Endothelial cell of umbilical vein (primary cell): ENCODE data around the gene FARP1. TPM values are rescaled to one million over a fixed set of nuclear protein-coding genes. Genes with fewer than 3 reads are reported as not detected.

Experiments
- BruUV-seq: library from RNA; stranded (reverse); fragments of 400-500 nt; replicated peaks from 2 replicates; lab custom pipeline; 2021; lab: Mats Ljungman, UMichigan
- CTCF ChIA-PET: fragments of 300-600, 350-600 bp; sonication (Branson Sonifier 250); formaldehyde crosslinking; loops from one replicate; lab custom pipeline; 2021; ENCODE audit warnings: antibody characterized with exemption, inconsistent platforms; lab: Charles Lee
- POLR2A ChIA-PET: fragments of 300-600, 350-600 bp; sonication (Branson Sonifier 250); formaldehyde crosslinking; loops from one replicate; lab custom pipeline; 2021; ENCODE audit warnings: antibody characterized with exemption, inconsistent platforms; lab: Charles Lee
- DNase-seq: peaks from one replicate; pipeline ENCODE4 v3.0.0-alpha.2; 2011; ENCODE audit warnings: low read depth, low spot score
- FAIRE-seq: peaks from 2 replicates; lab custom pipeline; 2011; peaks lifted over from hg19 to GRCh38; lab: Jason Lieb, UNC
- H2AFZ ChIP-seq: 2 replicates; pipeline ENCODE4 v1.6.0; 2012; ENCODE audit warnings: low read depth, low read length, control low read depth, inconsistent platforms
- H3K27ac ChIP-seq: 2 replicates; pipeline ENCODE4 v1.5.1; 2011; ENCODE audit warnings: low read depth, mild to moderate bottlenecking, control low read depth, low read length, moderate library complexity; ENCODE audit not compliant: insufficient read depth
- H3K27me3 ChIP-seq, 2 experiments: 2 replicates each; pipeline versions ENCODE4 v1.6.0 to v1.6.1; 2011; ENCODE audit warnings: low read length in 2 of 2, mixed read lengths in 1 of 2; ENCODE audit not compliant: control insufficient read depth in 2 of 2, insufficient read depth in 2 of 2
- H3K36me3 ChIP-seq, 2 experiments: 2 replicates in 1 of 2; 3 replicates in 1 of 2; pipeline ENCODE4 v1.5.1; 2011; ENCODE audit warnings: low read length in 2 of 2, mild to moderate bottlenecking in 1 of 2, moderate library complexity in 1 of 2; ENCODE audit not compliant: control insufficient read depth in 2 of 2, insufficient read depth in 2 of 2; ENCODE audit errors: extremely low read depth in 1 of 2
- H3K4me1 ChIP-seq: 3 replicates; pipeline ENCODE4 v1.5.1; 2011; ENCODE audit warnings: mild to moderate bottlenecking, low read length; ENCODE audit not compliant: control insufficient read depth, insufficient read depth; ENCODE audit errors: extremely low read depth
- H3K4me2 ChIP-seq: 2 replicates; pipeline ENCODE4 v1.6.1; 2011; ENCODE audit warnings: low read length, control low read depth, mixed read lengths; ENCODE audit not compliant: insufficient read depth
- H3K4me3 ChIP-seq, 3 experiments: fragments of 200-600 bp in 1 of 3; sonication (generic), shearing (Covaris generic) in 1 of 3; replicated peaks in 1 of 3; 2 replicates each; pipeline ENCODE4 v1.5.1; 2011 to 2016; ENCODE audit warnings: control low read depth in 3 of 3, low read length in 3 of 3, mild to moderate bottlenecking in 2 of 3, inconsistent platforms in 1 of 3, low read depth in 1 of 3, moderate library complexity in 1 of 3; ENCODE audit not compliant: insufficient read depth in 1 of 3
- H3K79me2 ChIP-seq: 2 replicates; pipeline ENCODE4 v1.6.0; 2012; ENCODE audit warnings: low read length, inconsistent platforms; ENCODE audit not compliant: control insufficient read depth, insufficient read depth
- H3K9ac ChIP-seq: replicated peaks from 2 replicates; pipeline ENCODE3; 2011; ENCODE audit warnings: low read length, control low read depth; ENCODE audit not compliant: insufficient read depth; ENCODE audit errors: extremely low read depth
- H3K9me1 ChIP-seq: replicated peaks from 3 replicates; pipeline ENCODE4 v1.6.0; 2011; ENCODE audit warnings: mild to moderate bottlenecking, low read length; ENCODE audit not compliant: control insufficient read depth, insufficient read depth; ENCODE audit errors: extremely low read depth
- H3K9me3 ChIP-seq: replicated peaks from 2 replicates; pipeline ENCODE4 v1.5.1; 2012; ENCODE audit warnings: low read length, inconsistent platforms; ENCODE audit not compliant: control insufficient read depth, insufficient read depth
- H4K20me1 ChIP-seq: replicated peaks from 2 replicates; pipeline ENCODE3; 2011; ENCODE audit warnings: mild to moderate bottlenecking, low read length; ENCODE audit not compliant: control insufficient read depth, insufficient read depth; ENCODE audit errors: extremely low read depth
- CTCF ChIP-seq, 2 donors: IDR thresholded peaks; 1 replicate in 1 of 2; 2 replicates in 1 of 2; pipeline ENCODE4 v1.5.1; 2011; ENCODE audit warnings: low read length in 2 of 2, mild to moderate bottlenecking in 2 of 2, moderate library complexity in 2 of 2, control low read depth in 1 of 2, inconsistent platforms in 1 of 2, low read depth in 1 of 2; ENCODE audit not compliant: insufficient read depth in 1 of 2; ENCODE audit errors: extremely low read depth in 1 of 2
- EZH2 ChIP-seq: IDR thresholded peaks from 2 replicates; pipeline ENCODE4 v1.6.1; 2012; ENCODE audit warnings: borderline replicate concordance, low read depth, mild to moderate bottlenecking, moderate library complexity, low read length, inconsistent platforms; ENCODE audit not compliant: severe bottlenecking
- JUN ChIP-seq: IDR thresholded peaks from 2 replicates; pipeline ENCODE4 v1.6.1; 2011; ENCODE audit warnings: borderline replicate concordance, low read depth; ENCODE audit not compliant: insufficient read length, insufficient read depth
- MAX ChIP-seq: IDR thresholded peaks from 2 replicates; pipeline ENCODE4 v1.6.1; 2011; ENCODE audit not compliant: insufficient read depth, insufficient read length
- MYC ChIP-seq: IDR thresholded peaks from one replicate; pipeline ENCODE4 v1.6.1; 2011; ENCODE audit warnings: mild to moderate bottlenecking, low read depth, low read length
- POLR2AphosphoS5 ChIP-seq: IDR thresholded peaks from 2 replicates; pipeline ENCODE4 v1.6.1; 2012; ENCODE audit warnings: low read depth, mild to moderate bottlenecking, control low read depth, low read length, moderate library complexity; ENCODE audit not compliant: insufficient read depth
- dilution Hi-C: fragments of 300-500 bp; cut with MboI; formaldehyde crosslinking; loops from one replicate; pipeline ENCODE4 v1.15.0; 2019; ENCODE audit warnings: low sequenced_read_pairs; ENCODE audit not compliant: extremely low pct_ligation_motif_present
- intact Hi-C: fragments of 100-400 bp; cut with micrococcal nuclease; formaldehyde crosslinking; loops from one replicate; pipeline ENCODE4 v1.10.0; 2022
- polyA plus RNA-seq, 4 experiments: library from polyadenylated mRNA; depleted of rRNA in 3 of 4; stranded (reverse) in 3 of 4; unstranded in 1 of 4; fragments of >200 nt; gene quantifications; 2 replicates each; pipeline versions ENCODE4 v1.2.1 to v1.2.3, GENCODE V29; 2011 to 2012; ENCODE audit warnings: missing spikeins in 1 of 4
- total RNA-seq: library from RNA; stranded (reverse); gene quantifications from 2 replicates; pipeline ENCODE4 v1.2.3, GENCODE V29; 2021

FARP1 gene
- total and polyA plus RNA-seq, 2 donors (not counting 3 experiments of a cell fraction or from before 2014, with no cell fraction given) = 19.0 to 77.7 TPM

GRCh38 chr13:98396071-98396710 is 253.3 kb downstream of the FARP1 start:
- FAIRE-seq = no peak
- H3K4me1 ChIP-seq = no peaks in the 10 kb centered on the region
- intact Hi-C loops = no loop called here
- DNase-seq = no peak
- peaks cover 0 to 9% of the 10 kb centered on the region in 2 experiments for H3K36me3 ChIP-seq
- H4K20me1 ChIP-seq = no peaks in the 10 kb centered on the region
- CTCF ChIA-PET = interaction anchor here (0.7 kb wide), 1 partner anchor 25 kb away, joined by 3 read pairs; no protein-coding TSS in a partner anchor
- H3K9ac ChIP-seq = no peak overlapping the region
- TF ChIP-seq EZH2 = no peak
- TF ChIP-seq MAX = no peak
- TF ChIP-seq JUN = no peak
- TF ChIP-seq POLR2AphosphoS5 = no peak
- TF ChIP-seq MYC = no peak
- no peaks in the 10 kb centered on the region for H3K9me1 ChIP-seq
- no peak overlapping the region for H2AFZ ChIP-seq
- dilution Hi-C loops = no loop called here
- no peak overlapping the region for H3K4me3 ChIP-seq
- no peaks in the 10 kb centered on the region for H3K27me3 ChIP-seq
- BruUV-seq = no TSS peak
- H3K27ac ChIP-seq = no peak overlapping the region
- H3K9me3 ChIP-seq = no peaks in the 10 kb centered on the region
- H3K4me2 ChIP-seq = no peak overlapping the region
- POLR2A ChIA-PET = no interaction called here
- no peaks in the 10 kb centered on the region for H3K79me2 ChIP-seq

- H3K36me3 ChIP-seq = peaks cover 0 to 9% of the 10 kb centered on the region in 2 experiments
- H2AFZ ChIP-seq = no peak overlapping the region
- H3K9me1 ChIP-seq = no peaks in the 10 kb centered on the region
- peak in 1 of 2 donors; percentile 13 for TF ChIP-seq CTCF (IDR thresholded peaks at IDR 0.05; ENCODE audit: extremely low read depth in 1 of 2, insufficient read depth in 1 of 2, low read depth in 1 of 2, low read length in 2 of 2)
- TF ChIP-seq MYC = no peak
- H3K4me3 ChIP-seq = no peak overlapping the region
- no TSS peak for BruUV-seq
- H3K4me2 ChIP-seq = no peak overlapping the region
- H3K9me3 ChIP-seq = no peaks in the 10 kb centered on the region
- intact Hi-C loops (no loop called here), dilution Hi-C loops (no loop called here)
- no peaks in the 10 kb centered on the region for H4K20me1 ChIP-seq
- H3K27me3 ChIP-seq = no peaks in the 10 kb centered on the region
- POLR2A ChIA-PET = no interaction called here
- no peak for FAIRE-seq
- no peaks in the 10 kb centered on the region for H3K4me1 ChIP-seq
- DNase-seq = peak; percentile 26
- H3K79me2 ChIP-seq = no peaks in the 10 kb centered on the region
- H3K27ac ChIP-seq = no peak overlapping the region
- H3K9ac ChIP-seq = no peak overlapping the region
- CTCF ChIA-PET = interaction anchor here (0.6 to 1.3 kb wide), 3 partner anchors 11 to 666 kb away, joined by 3 read pairs; no protein-coding TSS in a partner anchor
Measured at GRCh38 chr13:98397221-98397620, 254.3 kb downstream of the FARP1 start.
